GM23248 (cell line): ENCODE results near the gene SUZ12. TPM values are rescaled to one million over a fixed set of nuclear protein-coding genes. Genes with fewer than 3 reads are reported as not detected.
"Not testable (repeated sequence)": the region's sequence is repeated elsewhere in the genome, so short reads cannot be mapped to it uniquely, and the experiment has no call there.

Source experiments
- DNase-seq: peaks from one replicate; pipeline ENCODE4 v3.0.0-alpha.2; 2015
- H2AFZ ChIP-seq: fragments of 200-600 bp; sonication (generic); 2 replicates; pipeline ENCODE4 v1.6.1; 2016; ENCODE audit warnings: antibody characterized with exemption
- H3F3A ChIP-seq: fragments of 200-600 bp; sonication (generic); 2 replicates; pipeline ENCODE4 v1.6.1; 2016; ENCODE audit warnings: mild to moderate bottlenecking, antibody characterized with exemption, mixed run types; ENCODE audit not compliant: insufficient read depth
- H3K27ac ChIP-seq: fragments of 200-600 bp; sonication (generic); 2 replicates; pipeline ENCODE4 v1.5.1; 2016; ENCODE audit warnings: mild to moderate bottlenecking
- H3K27me3 ChIP-seq: fragments of 200-600 bp; sonication (generic); replicated peaks from 2 replicates; pipeline ENCODE4 v1.6.1; 2016; ENCODE audit warnings: mild to moderate bottlenecking; ENCODE audit not compliant: insufficient read depth
- H3K36me3 ChIP-seq: fragments of 200-600 bp; sonication (generic); 2 replicates; pipeline ENCODE4 v1.6.1; 2016; ENCODE audit warnings: low read depth, mild to moderate bottlenecking
- H3K4me1 ChIP-seq: fragments of 200-600 bp; sonication (generic); 2 replicates; pipeline ENCODE4 v1.6.1; 2016; ENCODE audit warnings: mild to moderate bottlenecking; ENCODE audit not compliant: insufficient read depth
- H3K4me2 ChIP-seq: fragments of 200-600 bp; sonication (generic); one replicate; pipeline ENCODE4 v1.6.1; 2016; ENCODE audit warnings: mild to moderate bottlenecking; ENCODE audit not compliant: unreplicated experiment
- H3K4me3 ChIP-seq: fragments of 200-600 bp; sonication (generic); 2 replicates; pipeline ENCODE4 v1.5.1; 2016; ENCODE audit warnings: mild to moderate bottlenecking
- H3K79me2 ChIP-seq: fragments of 200-600 bp; sonication (generic); 2 replicates; pipeline ENCODE4 v1.6.1; 2016; ENCODE audit warnings: mild to moderate bottlenecking; ENCODE audit not compliant: insufficient read depth
- H3K9ac ChIP-seq: fragments of 200-600 bp; sonication (generic); 2 replicates; pipeline ENCODE4 v1.6.1; 2016; ENCODE audit warnings: mild to moderate bottlenecking
- H3K9me2 ChIP-seq: fragments of 200-600 bp; sonication (generic); 2 replicates; pipeline ENCODE4 v1.6.1; 2016; ENCODE audit warnings: mixed run types, mild to moderate bottlenecking, moderate library complexity; ENCODE audit not compliant: insufficient read depth
- H3K9me3 ChIP-seq: fragments of 200-600 bp; sonication (generic); one replicate; pipeline ENCODE4 v1.6.1; 2017; ENCODE audit warnings: low read depth
- H4K20me1 ChIP-seq: fragments of 200-600 bp; sonication (generic); 2 replicates; pipeline ENCODE4 v1.6.0; 2016; ENCODE audit not compliant: insufficient read depth
- EZH2 ChIP-seq: fragments of 200-600 bp; sonication (generic); IDR thresholded peaks from 2 replicates; pipeline ENCODE4 v1.6.1; 2018; ENCODE audit warnings: antibody characterized with exemption, mild to moderate bottlenecking; ENCODE audit not compliant: insufficient read depth, poor library complexity, severe bottlenecking
- EZH2phosphoT487 ChIP-seq: fragments of 200-600 bp; sonication (generic); IDR thresholded peaks from 2 replicates; pipeline ENCODE4 v1.6.1; 2018; ENCODE audit warnings: antibody characterized with exemption, moderate library complexity, mild to moderate bottlenecking, low read depth; ENCODE audit not compliant: insufficient read depth
- WGBS, 2 experiments: methylation state at CpG; one replicate each; pipeline ENCODE4 v1.1.6; 2015 to 2017; ENCODE audit warnings: low lambda C conversion rate in 2 of 2, low coverage in 1 of 2; ENCODE audit errors: missing lambda C conversion rate in 2 of 2; 5-methylcytosine and 5-hydroxymethylcytosine counted together
- in situ Hi-C: fragments of 300-500 bp; cut with MboI; formaldehyde crosslinking; loops from 2 replicates; pipeline ENCODE4 v1.15.0; 2020
- polyA plus RNA-seq: library from polyadenylated mRNA; unstranded; fragments of >200 nt; fragmentation: Nextera tagmentation; extraction: Ambion mirVana; gene quantifications from 2 replicates; pipeline ENCODE4 v1.2.1, GENCODE V29; 2016
- total RNA-seq: library from RNA; depleted of rRNA; stranded (reverse); fragments of >200 nt; shearing (Covaris generic); gene quantifications from 2 replicates; pipeline ENCODE4 v1.2.3, GENCODE V29; 2014

Gene SUZ12
- total and polyA plus RNA-seq, 2 experiments from 2014 or later = 6.8 to 12.9 TPM

GRCh38 chr17:31935512-31935911, 1.3 kb upstream of the SUZ12 start:
- no peak for TF ChIP-seq EZH2phosphoT487
- TF ChIP-seq EZH2 = no peak
- no peak for DNase-seq
- H2AFZ ChIP-seq = peak overlapping the region; percentile 97; the same call in 1 of the 2 replicates

GRCh38 chr17:31937926-31938641, 1.3 kb downstream of the SUZ12 start:
- not testable (repeated sequence) for H3F3A ChIP-seq, H3K27ac ChIP-seq
- H3K4me2 ChIP-seq = peak overlapping the region; percentile 96

More at GRCh38 chr17:31935512-31935911, 1.3 kb upstream of the SUZ12 start:
- H3K4me2 ChIP-seq = no peak overlapping the region
- no peak overlapping the region for H3K27ac ChIP-seq
- no peaks in the 10 kb centered on the region for H3K27me3 ChIP-seq
- no peaks in the 10 kb centered on the region for H3F3A ChIP-seq
- WGBS, 2 experiments = 100% methylated on average over 5 of the region's 5 CpGs
- no peak overlapping the region for H3K4me3 ChIP-seq
- H3K4me1 ChIP-seq = no peaks in the 10 kb centered on the region
- no peaks in the 10 kb centered on the region; the same call in 1 of the 2 replicates for H4K20me1 ChIP-seq
- no peaks in the 10 kb centered on the region for H3K9me3 ChIP-seq
- H3K9me2 ChIP-seq = no peaks in the 10 kb centered on the region
- in situ Hi-C loops = no loop called here
- H3K36me3 ChIP-seq = peaks cover 6% of the 10 kb centered on the region; the same call in 1 of the 2 replicates
- peaks cover 32% of the 10 kb centered on the region for H3K79me2 ChIP-seq
- H3K9ac ChIP-seq = no peak overlapping the region

GRCh38 chr17:31941916-31942315, 5.1 kb downstream of the SUZ12 start:
- DNase-seq, in situ Hi-C loops, H4K20me1 ChIP-seq, H3F3A ChIP-seq, H2AFZ ChIP-seq, H3K9me3 ChIP-seq, H3K4me3 ChIP-seq, H3K9me2 ChIP-seq, H3K27ac ChIP-seq, H3K9ac ChIP-seq, H3K4me2 ChIP-seq, H3K27me3 ChIP-seq, H3K4me1 ChIP-seq: not testable (repeated sequence)
- peaks cover 16% of the 10 kb centered on the region; the same call in 1 of the 2 replicates for H3K36me3 ChIP-seq
- 98 to 100% methylated on average over 10 to 11 of the region's 11 CpGs for WGBS, 2 experiments
- peaks cover 96% of the 10 kb centered on the region for H3K79me2 ChIP-seq

More at GRCh38 chr17:31937926-31938641, 1.3 kb downstream of the SUZ12 start:
- H3K9me3 ChIP-seq, H4K20me1 ChIP-seq, H3K27me3 ChIP-seq, H3K4me1 ChIP-seq, H2AFZ ChIP-seq, H3K9me2 ChIP-seq, in situ Hi-C loops: not testable (repeated sequence)
- WGBS, 2 experiments = 13% methylated on average over 9 of the region's 12 CpGs
- DNase-seq = peak; percentile 10
- Histone ChIP-seq H3K36me3 (peaks cover 15% of the 10 kb centered on the region; the same call in 1 of the 2 replicates), H3K79me2 (peaks cover 58% of the 10 kb centered on the region), H3K4me3 (peak overlapping the region; percentile 77), H3K9ac (peak overlapping the region; percentile 60)

- H3K9ac ChIP-seq, H3K27ac ChIP-seq, H4K20me1 ChIP-seq, H3F3A ChIP-seq, H3K27me3 ChIP-seq, in situ Hi-C loops, H3K9me3 ChIP-seq, H3K4me3 ChIP-seq, H3K9me2 ChIP-seq, H3K4me2 ChIP-seq, H3K4me1 ChIP-seq, DNase-seq, H2AFZ ChIP-seq: not testable (repeated sequence)
- Histone ChIP-seq H3K36me3 (peaks cover 16% of the 10 kb centered on the region; the same call in 1 of the 2 replicates), H3K79me2 (peaks cover 96% of the 10 kb centered on the region)
- 94 to 97% methylated on average over 7 of the region's 7 CpGs for WGBS, 2 experiments
These were observed 5.6 kb downstream of the SUZ12 start for GRCh38 chr17:31942396-31942795.

GRCh38 chr17:31951953-31952352, 15.1 kb downstream of the SUZ12 start:
- H3K4me2 ChIP-seq, H3K9ac ChIP-seq: not testable (repeated sequence)

GRCh38 chr17:31964131-31964530, 27.3 kb downstream of the SUZ12 start:
- H3F3A ChIP-seq, H2AFZ ChIP-seq, H3K27ac ChIP-seq, H3K9me3 ChIP-seq, H3K9me2 ChIP-seq, H3K4me2 ChIP-seq, H3K9ac ChIP-seq, DNase-seq, H4K20me1 ChIP-seq, H3K4me1 ChIP-seq, H3K4me3 ChIP-seq, H3K27me3 ChIP-seq, in situ Hi-C loops: not testable (repeated sequence)
- Histone ChIP-seq H3K79me2 (peaks cover 53% of the 10 kb centered on the region), H3K36me3 (peaks cover 25% of the 10 kb centered on the region)
- 98% methylated on average over 8 of the region's 8 CpGs for WGBS, 2 experiments

More at GRCh38 chr17:31951953-31952352, 15.1 kb downstream of the SUZ12 start:
- WGBS, 2 experiments = 100% methylated on average over 3 of the region's 3 CpGs
- H3K36me3 ChIP-seq, H3K4me1 ChIP-seq, H3K27me3 ChIP-seq, H3F3A ChIP-seq, H3K4me3 ChIP-seq, H3K9me2 ChIP-seq, H2AFZ ChIP-seq, in situ Hi-C loops, H3K9me3 ChIP-seq, DNase-seq, H4K20me1 ChIP-seq, H3K27ac ChIP-seq: not testable (repeated sequence)
- peaks cover 14% of the 10 kb centered on the region; the same call in 1 of the 2 replicates for H3K79me2 ChIP-seq
